Measurements from ENCODE around the gene MGMT. TPM values are rescaled to one million over a fixed set of nuclear protein-coding genes. Genes with fewer than 3 reads are reported as not detected.

Gene MGMT
- total and polyA plus RNA-seq, 2 donors (not counting 1 experiment from before 2014, with no cell fraction given) = 1.9 to 29.1 TPM

- H3K4me1 ChIP-seq (ENCODE audit: control insufficient read depth, extremely low read depth, insufficient read depth, low read length) = no peaks in the 10 kb centered on the region
- H3K36me3 ChIP-seq (ENCODE audit: control insufficient read depth, insufficient read depth, low read length) = no peaks in the 10 kb centered on the region
- no peak for TF ChIP-seq EZH2 (IDR thresholded peaks at IDR 0.05; ENCODE audit: low read length, missing control alignments)
- TF ChIP-seq, protein P1, sequence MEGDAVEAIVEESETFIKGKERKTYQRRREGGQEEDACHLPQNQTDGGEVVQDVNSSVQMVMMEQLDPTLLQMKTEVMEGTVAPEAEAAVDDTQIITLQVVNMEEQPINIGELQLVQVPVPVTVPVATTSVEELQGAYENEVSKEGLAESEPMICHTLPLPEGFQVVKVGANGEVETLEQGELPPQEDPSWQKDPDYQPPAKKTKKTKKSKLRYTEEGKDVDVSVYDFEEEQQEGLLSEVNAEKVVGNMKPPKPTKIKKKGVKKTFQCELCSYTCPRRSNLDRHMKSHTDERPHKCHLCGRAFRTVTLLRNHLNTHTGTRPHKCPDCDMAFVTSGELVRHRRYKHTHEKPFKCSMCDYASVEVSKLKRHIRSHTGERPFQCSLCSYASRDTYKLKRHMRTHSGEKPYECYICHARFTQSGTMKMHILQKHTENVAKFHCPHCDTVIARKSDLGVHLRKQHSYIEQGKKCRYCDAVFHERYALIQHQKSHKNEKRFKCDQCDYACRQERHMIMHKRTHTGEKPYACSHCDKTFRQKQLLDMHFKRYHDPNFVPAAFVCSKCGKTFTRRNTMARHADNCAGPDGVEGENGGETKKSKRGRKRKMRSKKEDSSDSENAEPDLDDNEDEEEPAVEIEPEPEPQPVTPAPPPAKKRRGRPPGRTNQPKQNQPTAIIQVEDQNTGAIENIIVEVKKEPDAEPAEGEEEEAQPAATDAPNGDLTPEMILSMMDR (conservative IDR thresholded peaks at IDR 0.05 in 1 of 2, IDR thresholded peaks at IDR 0.05 in 1 of 2; ENCODE audit: low read depth in 1 of 2, low read length in 2 of 2) = no peak
- no peaks in the 10 kb centered on the region for H3K79me2 ChIP-seq (ENCODE audit: control insufficient read depth, insufficient read depth, low read length)
- H4K20me1 ChIP-seq (ENCODE audit: control insufficient read depth, extremely low read depth, insufficient read depth, low read length) = no peaks in the 10 kb centered on the region
- H3K27ac ChIP-seq (ENCODE audit: insufficient read depth, low read length) = no peak overlapping the region
- no peak overlapping the region for H3K4me3 ChIP-seq (replicated peaks in 1 of 4; ENCODE audit: control extremely low read depth in 1 of 4, insufficient read depth in 1 of 4, low read depth in 3 of 4, low read length in 4 of 4)
- no peak for DNase-seq (ENCODE audit: low read depth in 2 of 2)
- no peak overlapping the region for H3K4me2 ChIP-seq (ENCODE audit: extremely low read depth, insufficient read depth, low read length)
- no peaks in the 10 kb centered on the region for H3K9me3 ChIP-seq (ENCODE audit: control insufficient read depth, insufficient read depth, low read depth, low read length)
- no peak overlapping the region for H2AFZ ChIP-seq (ENCODE audit: low read length)
- no peaks in the 10 kb centered on the region for H3K27me3 ChIP-seq (ENCODE audit: control insufficient read depth, insufficient read depth, low read length)
- H3K9ac ChIP-seq (ENCODE audit: insufficient read depth, low read length) = no peak overlapping the region
Observed at GRCh38 chr10:129780901-129781795, 314.1 kb downstream of the MGMT start.

- H3K9me3 ChIP-seq (ENCODE audit: control insufficient read depth, insufficient read depth, low read depth, low read length) = no peaks in the 10 kb centered on the region
- no peak for DNase-seq (ENCODE audit: low read depth in 2 of 2)
- TF ChIP-seq, protein P1 (conservative IDR thresholded peaks at IDR 0.05 in 1 of 2, IDR thresholded peaks at IDR 0.05 in 1 of 2; ENCODE audit: low read depth in 1 of 2, low read length in 2 of 2) = no peak
- TF ChIP-seq EZH2 (IDR thresholded peaks at IDR 0.05; ENCODE audit: low read length, missing control alignments) = no peak
- no peaks in the 10 kb centered on the region for H4K20me1 ChIP-seq (ENCODE audit: control insufficient read depth, extremely low read depth, insufficient read depth, low read length)
- no peaks in the 10 kb centered on the region for H3K79me2 ChIP-seq (ENCODE audit: control insufficient read depth, insufficient read depth, low read length)
- H3K36me3 ChIP-seq (ENCODE audit: control insufficient read depth, insufficient read depth, low read length) = no peaks in the 10 kb centered on the region
- no peaks in the 10 kb centered on the region for H3K27me3 ChIP-seq (ENCODE audit: control insufficient read depth, insufficient read depth, low read length)
- no peak overlapping the region for H3K27ac ChIP-seq (ENCODE audit: insufficient read depth, low read length)
- H3K4me3 ChIP-seq (replicated peaks in 1 of 4; ENCODE audit: control extremely low read depth in 1 of 4, insufficient read depth in 1 of 4, low read depth in 3 of 4, low read length in 4 of 4) = no peak overlapping the region
- no peaks in the 10 kb centered on the region for H3K4me1 ChIP-seq (ENCODE audit: control insufficient read depth, extremely low read depth, insufficient read depth, low read length)
- H3K9ac ChIP-seq (ENCODE audit: insufficient read depth, low read length) = no peak overlapping the region
- no peak overlapping the region for H3K4me2 ChIP-seq (ENCODE audit: extremely low read depth, insufficient read depth, low read length)
- no peak overlapping the region for H2AFZ ChIP-seq (ENCODE audit: low read length)
Observed at GRCh38 chr10:129784291-129784690, 317.2 kb downstream of the MGMT start.

DNA sequence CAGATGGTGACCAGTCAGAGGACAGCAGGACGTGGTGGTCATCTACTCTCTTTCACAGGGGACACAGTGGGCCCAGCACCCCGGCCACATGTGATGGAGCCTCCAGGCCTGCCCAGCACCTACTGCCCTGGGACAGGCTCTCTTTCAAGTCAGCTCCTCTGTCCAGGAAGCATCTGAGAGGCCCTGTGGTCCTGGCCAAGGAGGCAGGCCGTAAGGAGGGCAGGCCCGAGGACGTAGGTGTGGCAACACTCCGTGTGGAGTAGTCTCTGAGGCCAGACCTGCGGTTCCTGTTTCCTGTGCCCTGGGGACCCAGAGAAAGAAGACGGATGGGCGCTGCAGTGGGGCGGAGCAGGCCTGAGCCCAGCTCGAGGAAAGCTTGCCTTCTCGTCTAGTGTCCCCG lies 317.9 kb downstream of the MGMT start:
- Histone ChIP-seq H3K9ac (ENCODE audit: insufficient read depth, low read length) (no peak overlapping the region), H3K27me3 (ENCODE audit: control insufficient read depth, insufficient read depth, low read length) (no peaks in the 10 kb centered on the region), H3K4me3 (replicated peaks in 1 of 4; ENCODE audit: control extremely low read depth in 1 of 4, insufficient read depth in 1 of 4, low read depth in 3 of 4, low read length in 4 of 4) (no peak overlapping the region), H3K9me3 (ENCODE audit: control insufficient read depth, insufficient read depth, low read depth, low read length) (no peaks in the 10 kb centered on the region), H4K20me1 (ENCODE audit: control insufficient read depth, extremely low read depth, insufficient read depth, low read length) (no peaks in the 10 kb centered on the region), H3K27ac (ENCODE audit: insufficient read depth, low read length) (no peak overlapping the region), H3K4me1 (ENCODE audit: control insufficient read depth, extremely low read depth, insufficient read depth, low read length) (no peaks in the 10 kb centered on the region), H2AFZ (ENCODE audit: low read length) (no peak overlapping the region), H3K4me2 (ENCODE audit: extremely low read depth, insufficient read depth, low read length) (no peak overlapping the region), H3K36me3 (ENCODE audit: control insufficient read depth, insufficient read depth, low read length) (no peaks in the 10 kb centered on the region), H3K79me2 (ENCODE audit: control insufficient read depth, insufficient read depth, low read length) (no peaks in the 10 kb centered on the region)
- no peak for DNase-seq (ENCODE audit: low read depth in 2 of 2)
- TF ChIP-seq EZH2 (IDR thresholded peaks at IDR 0.05; ENCODE audit: low read length, missing control alignments) = no peak
- TF ChIP-seq, protein P1 (conservative IDR thresholded peaks at IDR 0.05 in 1 of 2, IDR thresholded peaks at IDR 0.05 in 1 of 2; ENCODE audit: low read depth in 1 of 2, low read length in 2 of 2) = no peak

Data from fibroblast of lung (primary cell).